Astrocyte of the cerebellum (primary cell): ENCODE measurements around the gene MTIF3.
"Not testable (repeated sequence)": the region's sequence is repeated elsewhere in the genome, so short reads cannot be mapped to it uniquely, and the experiment has no call there.

Experiments
- DNase-seq: peaks from one replicate; pipeline ENCODE4 v3.0.0-alpha.2; 2011; ENCODE audit warnings: low read depth
- H3K4me3 ChIP-seq: 2 replicates; pipeline ENCODE4 v1.5.1; 2011; ENCODE audit warnings: mild to moderate bottlenecking, low read depth, low read length, moderate library complexity
- CTCF ChIP-seq: IDR thresholded peaks from 2 replicates; pipeline ENCODE4 v1.5.1; 2012; ENCODE audit warnings: low read length, low read depth, moderate library complexity, mild to moderate bottlenecking; ENCODE audit errors: missing control alignments
- in situ Hi-C: cut with HindIII; loops from 2 replicates; pipeline ENCODE4 v1.10.0; 2017; ENCODE audit warnings: low sequenced_read_pairs

MTIF3 gene

GRCh38 chr13:27401210-27401609, 49.2 kb downstream of the MTIF3 start:
- no peak for TF ChIP-seq CTCF
- DNase-seq = no peak
- in situ Hi-C loops = no loop called here
- H3K4me3 ChIP-seq = no peak overlapping the region

GRCh38 chr13:27400405-27400804, 50.0 kb downstream of the MTIF3 start:
- DNase-seq, in situ Hi-C loops, H3K4me3 ChIP-seq: not testable (repeated sequence)

DNA sequence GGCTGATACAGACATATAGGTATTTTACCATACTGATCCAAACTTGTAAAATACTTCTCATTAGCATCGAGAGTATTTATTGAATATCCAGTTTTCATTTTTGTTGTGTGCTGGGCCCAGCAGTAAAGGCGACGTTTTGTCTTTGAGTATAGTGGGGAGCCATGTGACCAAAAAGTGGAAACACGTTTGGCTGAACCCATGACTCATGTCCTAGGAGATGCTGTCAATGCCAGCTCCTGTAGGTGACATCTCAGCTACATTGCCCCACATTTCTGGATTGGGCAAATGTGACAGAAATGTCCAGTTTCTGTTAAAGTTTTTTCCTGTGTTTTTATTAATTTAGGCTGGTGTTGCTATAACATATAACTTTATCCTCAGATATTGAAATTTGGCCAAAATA, 52.0 kb downstream of the MTIF3 start:
- DNase-seq = no peak
- TF ChIP-seq CTCF = no peak
- H3K4me3 ChIP-seq = no peak overlapping the region
- in situ Hi-C loops = no loop called here

- no peak overlapping the region for H3K4me3 ChIP-seq
- in situ Hi-C loops = no loop called here
- DNase-seq = no peak
- no peak for TF ChIP-seq CTCF
Observed at GRCh38 chr13:27396252-27396846, 54.0 kb downstream of the MTIF3 start.

- in situ Hi-C loops = no loop called here
- no peak for TF ChIP-seq CTCF
- DNase-seq = no peak
- no peak overlapping the region for H3K4me3 ChIP-seq
Observed at GRCh38 chr13:27395007-27395510, 55.3 kb downstream of the MTIF3 start.

DNA sequence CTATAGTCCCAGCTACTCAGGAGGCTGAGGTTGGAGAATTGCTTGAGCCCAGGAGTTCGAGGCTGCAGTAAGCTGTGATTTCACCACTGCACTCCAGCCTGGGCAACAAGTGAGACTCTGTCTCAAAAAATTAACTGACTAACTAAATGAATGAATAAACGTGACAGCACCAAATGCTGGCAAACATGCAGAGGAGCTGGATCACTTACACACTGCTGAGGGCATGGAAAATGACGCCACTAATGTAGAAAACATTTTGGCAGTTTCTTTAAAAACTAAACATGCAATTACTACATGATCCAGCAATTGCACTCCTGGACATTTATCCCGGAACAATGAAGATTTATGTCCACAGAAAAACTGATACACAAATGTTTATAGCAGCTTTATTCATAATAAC, 57.3 kb downstream of the MTIF3 start:
- in situ Hi-C loops = no loop called here
- TF ChIP-seq CTCF = no peak
- no peak overlapping the region for H3K4me3 ChIP-seq
- no peak for DNase-seq

DNA sequence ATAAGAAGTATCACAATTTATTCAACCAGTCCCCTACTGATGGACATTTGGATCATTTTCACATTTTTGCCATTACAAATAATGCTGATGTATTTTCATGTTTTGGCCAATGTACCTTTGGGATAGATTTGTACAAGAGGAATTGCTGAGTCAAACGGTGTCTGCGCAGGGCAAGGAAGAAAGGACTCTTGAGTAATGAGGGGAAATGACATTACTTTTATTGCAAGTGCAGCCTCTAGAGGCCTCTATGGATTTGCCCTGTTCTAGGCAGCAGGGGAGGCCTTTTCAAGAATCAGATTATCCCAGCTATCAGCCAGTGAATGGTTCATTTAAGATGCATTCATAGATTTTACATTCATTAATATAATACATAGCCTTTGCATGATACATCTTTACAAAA, 58.9 kb downstream of the MTIF3 start:
- no peak overlapping the region for H3K4me3 ChIP-seq
- DNase-seq = no peak
- no peak for TF ChIP-seq CTCF
- in situ Hi-C loops = no loop called here
